DOHH2 (cell line): ENCODE data around the gene CCR6.

Source experiments
- H3F3A ChIP-seq: fragments of 200-600 bp; sonication (generic), shearing (Covaris generic); 2 replicates; pipeline ENCODE4 v1.6.0; 2016; ENCODE audit warnings: antibody characterized with exemption, mild to moderate bottlenecking; ENCODE audit not compliant: control insufficient read depth, insufficient read depth
- H3K27ac ChIP-seq: fragments of 200-600 bp; sonication (generic); 2 replicates; pipeline ENCODE4 v1.5.1; 2014; ENCODE audit warnings: low read depth, mild to moderate bottlenecking, low read length, moderate library complexity
- H3K27me3 ChIP-seq: fragments of 200-600 bp; sonication (generic); 2 replicates; pipeline ENCODE4 v1.6.1; 2014; ENCODE audit warnings: mild to moderate bottlenecking, low read length, mixed read lengths; ENCODE audit not compliant: control insufficient read depth
- H3K36me3 ChIP-seq: fragments of 200-600 bp; sonication (generic); 2 replicates; pipeline ENCODE4 v1.6.1; 2014; ENCODE audit warnings: mild to moderate bottlenecking, low read length, moderate library complexity, mixed read lengths; ENCODE audit not compliant: control insufficient read depth
- H3K4me1 ChIP-seq: fragments of 200-600 bp; sonication (generic); 2 replicates; pipeline ENCODE4 v1.6.1; 2014; ENCODE audit warnings: mild to moderate bottlenecking, low read length, mixed read lengths; ENCODE audit not compliant: control insufficient read depth
- H3K4me2 ChIP-seq: fragments of 200-600 bp; sonication (generic); 2 replicates; pipeline ENCODE4 v1.6.0; 2014; ENCODE audit warnings: mild to moderate bottlenecking, low read length, moderate library complexity
- H3K4me3 ChIP-seq: fragments of 200-600 bp; sonication (generic); 2 replicates; pipeline ENCODE4 v1.5.1; 2014; ENCODE audit warnings: mild to moderate bottlenecking, low read length, mixed read lengths
- H3K79me2 ChIP-seq: fragments of 200-600 bp; sonication (generic); 2 replicates; pipeline ENCODE4 v1.6.1; 2014; ENCODE audit warnings: mild to moderate bottlenecking, low read length, mixed read lengths; ENCODE audit not compliant: control insufficient read depth
- H3K9me2 ChIP-seq: fragments of 200-600 bp; sonication (generic); replicated peaks from 2 replicates; pipeline ENCODE4 v1.6.1; 2014; ENCODE audit warnings: mild to moderate bottlenecking, low read length, mixed read lengths; ENCODE audit not compliant: control insufficient read depth
- H3K9me3 ChIP-seq: fragments of 200-600 bp; sonication (generic); 2 replicates; pipeline ENCODE4 v1.6.1; 2014; ENCODE audit warnings: antibody characterized with exemption, low read length, mixed read lengths; ENCODE audit not compliant: control insufficient read depth, insufficient read depth
- H4K20me1 ChIP-seq: fragments of 200-600 bp; sonication (generic); 2 replicates; pipeline ENCODE4 v1.6.0; 2014; ENCODE audit warnings: low read depth, mild to moderate bottlenecking, antibody characterized with exemption, low read length, moderate library complexity; ENCODE audit not compliant: control insufficient read depth, insufficient read depth
- CTCF ChIP-seq: fragments of 200-600 bp; sonication (generic); IDR thresholded peaks from one replicate; pipeline ENCODE4 v1.5.1; 2014; ENCODE audit warnings: antibody characterized with exemption, mild to moderate bottlenecking, low read depth, low read length; ENCODE audit not compliant: poor library complexity, severe bottlenecking
- EZH2phosphoT487 ChIP-seq: fragments of 200-600 bp; sonication (generic); IDR thresholded peaks from 2 replicates; pipeline ENCODE4 v1.6.1; 2017; ENCODE audit warnings: borderline replicate concordance, mild to moderate bottlenecking, antibody characterized with exemption, low read length, moderate library complexity, mixed read lengths

The CCR6 gene

GRCh38 chr6:167113047-167113754, 9.7 kb upstream of the CCR6 start:
- Histone ChIP-seq H3F3A (peaks cover 26% of the 10 kb centered on the region), H3K79me2 (no peaks in the 10 kb centered on the region), H4K20me1 (no peaks in the 10 kb centered on the region), H3K4me3 (peak overlapping the region; percentile 67), H3K27ac (peak overlapping the region; percentile 93), H3K4me1 (peaks cover 56% of the 10 kb centered on the region), H3K36me3 (no peaks in the 10 kb centered on the region), H3K4me2 (peak overlapping the region; percentile 84), H3K9me2 (no peaks in the 10 kb centered on the region), H3K9me3 (no peaks in the 10 kb centered on the region), H3K27me3 (peaks cover 33% of the 10 kb centered on the region)
- TF ChIP-seq EZH2phosphoT487 (no peak), CTCF (no peak)

GRCh38 chr6:167113935-167114910, 8.7 kb upstream of the CCR6 start:
- Histone ChIP-seq H3F3A (peaks cover 29% of the 10 kb centered on the region), H4K20me1 (no peaks in the 10 kb centered on the region), H3K27ac (peak overlapping the region; percentile 93), H3K4me3 (peak overlapping the region; percentile 67), H3K4me1 (peaks cover 67% of the 10 kb centered on the region), H3K27me3 (peaks cover 33% of the 10 kb centered on the region), H3K79me2 (no peaks in the 10 kb centered on the region), H3K36me3 (no peaks in the 10 kb centered on the region), H3K9me2 (no peaks in the 10 kb centered on the region), H3K4me2 (peak overlapping the region; percentile 84), H3K9me3 (no peaks in the 10 kb centered on the region)
- TF ChIP-seq CTCF, result no peak
- no peak for TF ChIP-seq EZH2phosphoT487

- peaks cover 29% of the 10 kb centered on the region for H3F3A ChIP-seq
- H3K4me2 ChIP-seq, result peak overlapping the region; percentile 84
- H3K9me2 ChIP-seq, result no peaks in the 10 kb centered on the region
- H3K79me2 ChIP-seq, result no peaks in the 10 kb centered on the region
- no peaks in the 10 kb centered on the region for H3K9me3 ChIP-seq
- H3K4me1 ChIP-seq, result peaks cover 75% of the 10 kb centered on the region
- H3K27ac ChIP-seq, result peak overlapping the region; percentile 93
- H4K20me1 ChIP-seq, result peaks cover 3% of the 10 kb centered on the region; the same call in 1 of the 2 replicates
- peaks cover 32% of the 10 kb centered on the region for H3K27me3 ChIP-seq
- H3K36me3 ChIP-seq, result no peaks in the 10 kb centered on the region
- TF ChIP-seq CTCF (peak; percentile 84), EZH2phosphoT487 (no peak)
- peak overlapping the region; percentile 67 for H3K4me3 ChIP-seq
Observed at GRCh38 chr6:167115054-167115453, 7.8 kb upstream of the CCR6 start.
